NCI-H345 treated with DMSO at 0.1 percent for 48 hours (cell line): ENCODE measurements around the gene GIT2.
"Not testable (repeated sequence)": the region's sequence is repeated elsewhere in the genome, so short reads cannot be mapped to it uniquely, and the experiment has no call there.

Source experiments
- DNase-seq: peaks from one replicate; lab custom pipeline; 2025; ENCODE audit not compliant: unreplicated experiment; lab: John Stamatoyannopoulos, UW

Gene GIT2, protein sequence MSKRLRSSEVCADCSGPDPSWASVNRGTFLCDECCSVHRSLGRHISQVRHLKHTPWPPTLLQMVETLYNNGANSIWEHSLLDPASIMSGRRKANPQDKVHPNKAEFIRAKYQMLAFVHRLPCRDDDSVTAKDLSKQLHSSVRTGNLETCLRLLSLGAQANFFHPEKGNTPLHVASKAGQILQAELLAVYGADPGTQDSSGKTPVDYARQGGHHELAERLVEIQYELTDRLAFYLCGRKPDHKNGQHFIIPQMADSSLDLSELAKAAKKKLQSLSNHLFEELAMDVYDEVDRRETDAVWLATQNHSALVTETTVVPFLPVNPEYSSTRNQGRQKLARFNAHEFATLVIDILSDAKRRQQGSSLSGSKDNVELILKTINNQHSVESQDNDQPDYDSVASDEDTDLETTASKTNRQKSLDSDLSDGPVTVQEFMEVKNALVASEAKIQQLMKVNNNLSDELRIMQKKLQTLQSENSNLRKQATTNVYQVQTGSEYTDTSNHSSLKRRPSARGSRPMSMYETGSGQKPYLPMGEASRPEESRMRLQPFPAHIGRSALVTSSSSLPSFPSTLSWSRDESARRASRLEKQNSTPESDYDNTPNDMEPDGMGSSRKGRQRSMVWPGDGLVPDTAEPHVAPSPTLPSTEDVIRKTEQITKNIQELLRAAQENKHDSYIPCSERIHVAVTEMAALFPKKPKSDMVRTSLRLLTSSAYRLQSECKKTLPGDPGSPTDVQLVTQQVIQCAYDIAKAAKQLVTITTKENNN

DNA sequence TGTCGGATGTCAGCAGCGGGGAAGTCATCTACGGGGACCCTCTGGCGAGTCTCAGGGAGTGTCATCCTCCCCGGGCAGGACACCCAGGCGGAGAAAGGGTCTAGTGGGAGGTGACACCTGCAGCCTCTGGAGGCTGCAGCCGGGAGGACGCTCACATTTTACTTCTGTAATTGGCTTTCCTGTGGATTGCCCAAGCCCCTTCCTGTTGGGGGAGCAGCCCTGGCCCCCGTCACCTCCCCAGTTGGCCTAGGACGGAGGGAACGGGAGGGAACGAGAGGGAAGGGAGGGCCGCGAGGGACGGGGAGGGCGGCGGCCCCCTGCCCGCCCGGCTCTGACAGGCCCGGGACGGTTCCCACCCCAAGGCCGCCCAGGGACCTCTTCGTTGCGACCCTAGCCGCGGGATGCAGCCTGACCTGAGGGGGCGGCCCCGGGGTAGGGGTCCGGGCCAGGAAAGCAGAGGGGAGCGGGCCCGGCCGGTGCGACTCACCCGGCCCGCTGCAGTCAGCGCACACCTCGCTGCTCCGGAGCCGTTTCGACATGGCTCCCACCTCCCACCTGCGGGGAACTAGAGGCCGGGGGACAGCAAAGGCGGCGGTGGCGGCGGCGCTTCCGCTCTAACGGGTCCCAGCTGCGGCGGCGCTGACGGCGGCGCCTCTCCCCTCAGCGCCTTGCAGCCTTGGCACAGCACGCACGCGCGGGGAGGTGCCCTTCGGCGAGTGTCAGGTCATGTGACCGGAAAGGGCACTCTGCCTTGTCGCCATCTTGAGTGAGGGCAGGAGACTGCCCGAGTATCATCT is at the start of gene GIT2:
GIT2 (minus strand) TSS at position 683 of the 797 bp plus-strand sequence; CDS start at position 539, 144 bp downstream.
- DNase-seq = peak; percentile 78

DNA sequence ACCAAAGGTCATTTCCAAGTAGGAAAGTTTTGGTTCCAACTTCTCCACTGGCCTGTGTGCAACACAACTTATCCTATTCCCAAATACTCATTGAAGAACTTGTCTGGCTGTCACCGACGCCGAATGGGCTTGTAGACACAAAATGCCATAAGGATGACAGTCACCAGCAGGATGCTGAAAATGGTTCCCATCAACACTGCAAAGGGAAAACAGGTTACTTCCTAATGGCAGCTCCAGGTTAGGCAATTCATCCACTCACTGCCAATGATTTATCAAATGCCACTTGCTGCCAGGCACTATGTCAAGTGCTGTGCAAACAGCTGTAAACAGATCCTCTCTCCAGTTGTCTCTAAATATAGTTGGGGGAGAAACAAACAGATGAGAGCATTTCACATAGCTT is 46.1 kb upstream of the GIT2 start:
- DNase-seq = peak; percentile 87

DNA sequence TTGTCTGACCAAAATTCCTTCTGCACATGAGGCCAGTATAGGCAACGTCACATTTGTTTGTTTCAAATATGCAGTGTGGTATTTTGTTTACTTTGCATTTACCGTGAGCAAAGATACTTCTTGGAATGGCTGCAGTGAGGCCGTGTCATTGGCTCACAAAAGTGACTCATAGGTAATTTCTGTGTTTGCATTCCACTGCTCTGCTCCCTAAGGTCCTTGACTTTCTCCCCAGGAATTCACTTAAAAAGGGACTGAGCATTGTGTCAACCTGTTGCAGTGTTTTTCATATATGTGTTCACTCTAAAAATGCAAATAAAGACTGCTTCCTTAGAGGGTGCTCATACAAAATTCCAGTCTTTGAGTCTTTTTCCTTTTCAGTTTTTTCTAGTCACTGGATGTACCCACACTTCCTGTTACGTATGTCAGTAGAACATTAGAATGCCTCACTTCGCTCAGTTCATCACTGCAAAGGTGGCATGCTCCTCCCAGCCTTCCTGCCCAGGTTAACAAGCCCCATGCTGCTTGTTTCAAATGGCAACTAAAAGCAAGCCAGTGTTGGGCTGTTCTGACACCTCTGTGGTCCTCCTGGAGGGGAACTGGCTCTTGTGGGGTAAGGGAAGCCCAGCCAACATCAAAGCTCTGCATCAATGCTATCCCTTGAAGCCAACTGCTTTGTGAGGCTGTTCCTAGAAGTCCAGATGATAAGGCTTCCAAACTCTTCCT is 43.1 kb upstream of the GIT2 start:
- DNase-seq = peak; percentile 4

DNA sequence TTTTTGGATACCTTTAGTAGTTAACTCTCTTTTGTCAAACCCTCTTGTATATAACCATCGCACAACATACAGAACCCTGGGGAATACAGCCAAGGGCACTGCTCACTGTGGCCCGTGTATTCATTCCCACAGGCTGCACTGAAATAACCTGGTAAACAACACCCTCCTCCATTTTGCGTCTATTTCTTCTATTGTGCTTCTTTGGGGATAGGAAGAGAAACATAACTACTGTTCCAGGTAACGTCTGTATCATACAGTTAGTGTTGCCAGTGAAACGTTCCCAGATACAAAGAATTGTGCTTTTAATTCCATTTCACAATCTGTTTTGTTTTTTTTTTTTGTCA is 42.5 kb upstream of the GIT2 start:
- DNase-seq = no peak

DNA sequence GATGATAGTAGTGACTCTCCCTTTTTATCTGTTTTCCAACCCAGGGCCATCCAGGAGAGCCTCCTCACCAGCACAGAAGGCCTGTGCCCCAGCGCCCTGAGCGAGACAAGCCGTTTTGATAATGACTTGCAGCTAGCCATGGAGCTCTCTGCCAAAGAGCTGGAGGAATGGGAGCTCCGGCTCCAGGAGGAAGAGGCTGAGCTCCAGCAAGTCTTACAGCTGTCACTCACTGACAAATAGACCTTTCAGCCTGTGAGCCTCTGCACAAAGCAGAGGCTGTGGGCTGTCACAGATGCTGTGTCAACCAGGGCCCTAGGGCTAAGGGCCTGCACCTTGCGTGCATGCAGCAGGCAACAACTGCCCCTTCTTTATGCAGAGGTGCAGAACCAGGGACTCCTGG is 41.1 kb upstream of the GIT2 start:
- DNase-seq = no peak

DNA sequence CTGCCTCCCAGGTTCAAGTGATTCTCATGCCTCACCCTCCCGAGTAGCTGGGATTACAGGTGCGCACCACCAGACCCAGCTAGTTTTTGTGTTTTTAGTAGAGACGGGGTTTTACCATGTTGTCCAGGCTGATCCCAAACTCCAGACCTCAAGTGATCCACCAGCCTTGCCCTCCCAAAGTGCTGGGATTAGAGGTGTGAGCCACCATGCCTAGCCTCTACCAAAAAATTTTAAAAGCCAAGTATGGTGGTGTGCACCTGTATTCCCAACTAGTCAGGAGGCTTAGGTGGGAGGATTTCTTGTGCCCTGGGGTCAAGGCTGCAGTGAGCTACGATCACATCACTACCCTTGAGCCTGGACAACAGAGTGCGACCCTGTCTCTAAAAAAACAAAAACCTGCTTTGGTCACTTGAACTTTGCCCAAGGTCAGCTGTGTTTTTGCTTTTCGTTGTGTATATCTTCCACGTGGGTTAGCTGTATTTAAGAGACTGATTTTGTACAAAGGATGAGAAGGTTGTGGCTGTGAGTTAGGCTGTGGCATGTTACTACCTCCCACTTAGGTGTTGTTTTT is 39.5 kb upstream of the GIT2 start:
- no peak for DNase-seq

DNA sequence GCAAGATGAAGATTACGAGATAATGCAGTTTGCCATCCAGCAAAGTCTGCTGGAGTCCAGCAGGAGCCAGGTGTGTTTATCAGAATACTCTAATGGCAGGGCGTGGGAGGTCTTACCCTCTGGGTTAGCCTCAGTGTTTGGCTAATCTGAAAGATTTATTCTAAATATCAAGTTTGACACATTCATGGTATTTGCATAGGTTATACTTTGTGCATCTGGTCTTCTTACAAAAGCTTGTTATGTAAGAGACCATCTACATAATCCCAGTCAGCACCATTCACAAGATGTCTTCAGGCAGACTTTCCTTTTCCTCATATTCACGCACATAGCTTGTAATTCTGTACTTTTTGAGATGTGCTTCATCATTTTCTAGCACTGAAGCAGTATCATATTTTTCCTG is 37.7 kb upstream of the GIT2 start:
- no peak for DNase-seq

DNA sequence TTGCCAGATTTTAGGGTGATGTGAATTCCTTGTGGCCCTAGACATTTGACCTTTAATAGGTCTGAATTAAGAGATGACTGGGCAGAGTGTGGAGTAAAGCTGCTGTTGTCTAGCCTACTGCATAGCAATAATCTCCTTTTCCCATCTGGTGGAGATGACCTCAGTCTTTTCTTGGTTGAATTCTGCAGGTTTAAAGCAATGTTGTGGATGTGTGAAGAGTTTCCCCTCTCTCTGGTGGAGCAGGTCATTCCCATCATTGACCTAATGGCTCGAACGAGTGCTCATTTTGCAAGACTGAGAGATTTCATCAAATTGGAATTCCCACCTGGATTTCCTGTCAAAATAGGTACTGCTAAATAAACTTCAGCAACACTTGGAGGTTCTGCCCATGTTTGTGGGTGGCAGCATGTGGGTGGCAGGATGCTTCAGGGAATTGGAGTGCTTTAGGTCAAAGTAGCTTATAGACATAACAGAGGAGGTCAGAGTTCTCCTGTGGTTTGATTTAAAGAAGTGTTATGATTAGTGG is 33.2 kb upstream of the GIT2 start:
- DNase-seq = no peak

DNA sequence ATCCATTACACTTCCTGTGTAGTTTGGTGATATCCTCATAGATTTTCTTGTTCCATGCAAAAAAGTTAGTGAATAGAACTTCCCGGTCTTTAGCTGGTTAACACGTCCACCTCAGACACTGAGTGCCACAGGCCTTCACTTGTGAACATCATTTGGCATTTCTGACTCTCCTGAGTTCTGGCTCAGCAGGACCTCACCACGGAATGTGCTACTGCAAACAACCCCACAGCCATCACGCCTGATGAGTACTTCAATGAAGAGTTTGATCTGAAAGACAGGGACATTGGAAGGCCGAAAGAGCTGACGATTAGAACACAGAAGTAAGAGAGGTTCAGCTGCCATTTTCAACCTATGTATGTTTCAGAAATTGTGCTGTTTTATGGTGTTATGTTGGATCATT is 32.2 kb upstream of the GIT2 start:
- no peak for DNase-seq

DNA sequence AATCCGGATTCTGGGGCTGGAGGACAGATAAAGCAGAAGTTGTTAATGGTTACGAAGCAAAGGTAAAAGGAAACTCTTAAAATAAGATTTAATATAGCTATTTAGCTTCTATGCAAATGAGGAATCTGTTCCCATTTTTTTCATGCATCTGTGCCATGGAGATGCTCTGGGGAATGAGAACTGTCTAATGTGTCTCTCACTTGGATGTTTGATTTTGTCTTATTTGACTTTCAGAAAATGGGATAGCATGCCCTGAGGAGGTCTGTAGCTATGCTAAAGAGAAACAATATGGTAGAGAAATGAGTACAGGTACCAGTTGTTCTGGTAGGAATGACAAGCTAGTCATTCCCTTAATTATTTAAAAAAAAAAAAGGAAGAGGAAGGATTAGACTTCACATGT is 27.9 kb upstream of the GIT2 start:
- no peak for DNase-seq

DNA sequence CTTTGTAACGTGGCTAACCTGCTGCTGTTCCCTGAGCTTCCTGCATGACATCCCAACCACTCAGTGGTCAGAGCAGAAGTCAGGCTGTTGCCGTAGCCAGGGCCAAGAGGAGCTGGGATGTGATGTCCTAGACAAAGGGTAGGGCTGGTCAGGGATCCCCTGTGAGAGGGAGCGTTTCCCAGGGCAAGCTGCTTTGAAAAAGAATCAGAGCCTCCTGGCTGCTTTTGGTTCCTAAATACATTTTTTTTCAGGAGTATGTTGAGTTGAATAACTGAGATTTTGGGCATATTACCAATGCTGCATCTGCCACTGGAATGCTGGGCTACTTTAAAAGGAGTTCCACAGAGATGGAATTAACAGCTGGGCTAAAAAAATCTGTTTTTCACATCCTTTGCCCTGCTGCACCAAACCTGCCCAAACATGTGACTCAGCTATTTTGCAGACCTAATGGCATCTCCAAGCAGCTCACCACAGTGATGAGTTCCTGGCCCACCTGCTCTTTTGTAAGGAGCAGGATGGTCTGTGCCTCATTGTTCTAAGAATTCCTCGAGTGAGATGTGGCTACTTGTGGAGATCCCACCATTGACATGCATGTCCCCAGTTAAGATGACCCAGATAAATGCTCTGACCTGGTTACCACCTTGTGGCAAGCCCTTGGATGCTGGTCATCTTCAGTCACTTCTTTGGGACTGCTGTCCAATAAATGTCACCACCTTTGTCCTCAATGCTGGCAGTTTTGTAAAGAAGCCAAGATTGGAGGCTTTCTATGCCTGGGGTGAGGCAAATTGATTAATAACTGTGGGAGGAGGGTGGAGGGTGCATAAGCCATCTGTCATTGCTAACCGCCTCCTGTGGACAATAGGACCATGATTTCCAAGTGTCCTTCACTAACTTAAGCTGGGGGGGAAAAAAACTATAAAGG is 27.2 kb upstream of the GIT2 start:
- no peak for DNase-seq

DNA sequence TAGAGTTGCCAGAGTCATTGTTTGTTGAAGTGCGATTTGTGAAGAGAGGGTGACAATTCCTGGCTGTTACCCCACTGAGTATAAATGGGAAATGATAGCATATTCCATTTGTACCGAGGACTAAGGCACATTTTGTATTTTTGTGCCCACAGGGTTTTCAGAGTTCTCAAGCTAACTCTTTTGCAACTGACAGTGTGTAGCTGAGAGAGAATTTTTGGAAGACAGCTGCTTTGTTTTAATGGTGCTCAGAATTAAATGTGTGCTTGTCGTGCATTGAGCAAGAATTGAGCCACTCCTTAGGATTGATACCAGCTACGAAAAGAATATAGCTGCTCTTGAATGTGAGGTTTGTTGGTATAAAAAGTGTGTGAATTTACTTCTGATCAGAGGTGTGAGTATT is 24.8 kb upstream of the GIT2 start:
- no peak for DNase-seq

DNA sequence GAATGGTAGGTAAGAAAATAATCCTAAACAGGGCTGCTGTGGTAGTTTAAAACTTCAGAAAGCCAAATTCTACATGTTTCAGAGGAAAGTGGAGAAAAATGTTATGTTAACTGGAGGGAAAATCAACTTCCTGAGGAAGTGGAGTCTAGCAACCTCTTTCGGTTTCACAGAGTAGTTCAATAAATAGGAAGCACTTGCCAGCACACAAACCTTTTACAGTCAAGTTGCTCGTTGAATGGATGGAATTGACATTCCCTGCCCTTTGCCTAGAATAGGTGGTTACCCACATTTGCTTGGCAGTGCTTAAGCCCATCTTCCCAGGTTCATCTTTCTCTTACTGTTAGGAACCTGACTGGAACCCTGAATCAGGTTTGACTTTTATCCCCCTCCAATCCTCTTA is 19.0 kb upstream of the GIT2 start:
- DNase-seq = no peak

DNA sequence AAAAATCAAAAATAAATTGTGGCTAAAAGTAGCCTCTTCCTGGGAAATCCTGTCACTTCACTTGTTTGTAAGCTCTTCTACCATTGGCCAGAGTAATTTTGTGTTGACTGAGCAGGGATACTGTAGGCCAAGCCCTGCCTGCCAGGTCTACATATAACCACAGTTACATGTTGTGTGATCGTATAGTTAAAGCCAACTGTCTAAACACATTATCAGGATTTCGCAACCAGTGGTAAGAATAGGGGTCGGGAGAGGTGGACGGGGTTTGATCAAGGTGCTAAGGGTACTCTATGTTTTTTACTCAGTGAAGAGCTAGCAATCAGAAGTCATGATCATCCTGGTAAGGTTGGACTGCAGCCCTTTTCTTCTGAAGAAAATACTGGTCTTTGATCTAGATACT is 16.5 kb upstream of the GIT2 start:
- no peak for DNase-seq

DNA sequence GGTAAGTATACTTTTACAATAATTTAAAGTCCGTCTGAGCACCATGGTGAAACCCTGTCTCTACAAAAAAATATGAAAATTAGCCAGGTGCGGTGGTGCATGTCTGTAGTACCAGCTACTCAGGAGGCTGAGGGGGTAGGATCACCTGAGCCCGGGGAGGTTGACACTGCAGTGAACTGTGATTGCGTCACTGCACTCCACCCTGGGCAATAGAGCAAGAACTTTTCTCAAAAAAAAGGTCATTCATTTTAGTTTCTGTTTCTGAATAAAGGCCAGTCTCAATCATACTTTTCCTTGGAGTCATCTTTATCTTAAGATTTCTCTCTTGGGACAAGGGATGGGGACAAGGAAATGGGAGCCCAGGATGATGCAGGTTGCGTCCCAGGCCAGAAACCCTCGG is 16.0 kb upstream of the GIT2 start:
- no peak for DNase-seq

DNA sequence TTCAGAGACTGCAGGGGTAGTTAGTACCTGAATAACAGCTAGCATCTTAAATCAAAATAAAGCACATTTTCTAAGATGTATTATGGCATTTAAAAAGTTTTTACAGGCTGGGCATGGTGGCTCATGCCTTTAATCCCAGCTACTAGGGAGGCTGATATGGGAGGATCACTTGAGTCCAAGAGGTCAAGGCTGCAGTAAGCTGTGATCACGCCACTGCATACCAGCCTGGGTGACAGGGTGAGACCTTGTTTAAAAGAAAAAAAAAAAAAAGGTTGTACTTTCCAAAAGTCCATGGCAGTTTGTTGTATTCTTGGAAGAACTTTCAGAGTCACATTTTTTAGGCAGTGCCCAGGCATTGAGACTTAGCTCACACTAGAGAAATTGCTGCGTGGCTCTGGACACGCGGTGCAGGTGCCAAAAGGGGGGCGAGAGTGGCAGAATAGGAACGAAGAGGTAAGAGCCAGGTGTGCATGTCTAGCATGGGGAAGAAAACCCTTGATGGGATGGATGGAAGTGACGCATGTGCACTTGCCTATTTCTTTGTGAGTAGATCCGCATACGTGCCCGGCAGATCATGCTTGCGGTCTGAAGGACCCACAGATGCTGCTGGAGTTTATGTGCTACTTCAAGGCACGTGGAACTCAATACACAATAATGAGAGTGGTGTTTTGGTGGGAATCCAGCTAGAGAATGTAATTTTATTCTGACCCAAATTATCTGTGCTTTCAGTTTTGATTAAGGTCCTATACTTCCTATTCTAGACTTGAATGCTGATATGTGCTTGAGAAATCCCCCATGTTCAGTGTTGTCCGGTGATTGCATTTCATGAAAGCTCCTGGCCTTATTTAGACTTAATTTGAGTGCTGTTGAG is 14.9 kb upstream of the GIT2 start:
- DNase-seq = no peak

DNA sequence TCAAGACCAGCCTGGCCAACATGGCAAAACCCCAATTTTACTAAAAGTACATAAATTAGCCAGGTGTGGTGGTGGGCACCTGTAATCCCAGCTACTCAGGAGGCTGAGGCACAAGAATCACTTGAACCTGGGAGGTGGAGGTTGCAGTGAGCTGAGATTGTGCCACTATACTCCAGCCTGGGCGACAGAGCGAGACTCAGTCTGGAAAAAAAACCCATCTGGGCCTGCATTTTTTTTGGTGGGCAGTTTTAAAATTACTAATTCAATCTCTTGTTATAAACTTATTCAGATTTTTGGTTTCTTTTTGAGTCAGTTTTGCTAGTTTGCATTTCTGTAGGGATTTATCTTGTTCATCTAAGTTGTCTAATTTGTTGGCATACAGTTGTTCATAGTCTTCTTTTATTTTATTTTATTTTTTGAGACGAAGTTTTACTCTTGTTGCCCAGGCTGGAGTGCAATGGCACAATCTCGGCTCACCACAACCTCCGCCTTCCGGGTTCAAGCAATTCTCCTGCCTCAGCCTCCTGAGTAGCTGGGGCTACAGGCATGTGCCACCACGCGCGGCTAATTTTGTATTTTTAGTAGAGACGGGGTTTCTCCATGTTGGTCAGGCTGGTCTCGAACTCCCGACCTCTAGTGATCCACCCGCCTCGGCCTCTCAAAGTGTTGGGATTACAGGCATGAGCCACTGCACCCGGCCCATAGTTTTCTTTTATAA is 12.7 kb upstream of the GIT2 start:
- not testable (repeated sequence) for DNase-seq

DNA sequence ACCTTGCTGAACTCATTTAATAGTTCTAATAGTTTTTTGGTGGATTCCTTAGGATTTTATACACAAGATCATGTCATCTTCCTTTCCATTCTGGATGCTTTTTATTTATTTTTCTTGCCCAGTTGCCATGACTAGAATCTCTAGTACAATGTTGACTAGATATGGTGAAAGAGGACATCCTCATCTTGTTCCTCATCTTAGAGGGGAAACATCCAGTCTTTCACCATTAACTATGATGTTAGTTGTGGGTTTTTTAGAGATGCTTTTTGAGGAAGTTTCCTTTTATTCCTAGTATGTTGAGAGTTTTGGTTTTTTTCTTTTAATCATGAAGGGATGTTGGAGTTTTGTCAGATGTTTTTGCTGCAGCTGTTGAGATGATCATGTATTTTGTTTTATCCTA is 11.7 kb upstream of the GIT2 start:
- DNase-seq = no peak
